Bronchial epithelial cell (primary cell): ENCODE data around the gene SRCIN1. TPM values are rescaled to one million over a fixed set of nuclear protein-coding genes. Genes with fewer than 3 reads are reported as not detected.
"Not testable (repeated sequence)": the region's sequence is repeated elsewhere in the genome, so short reads cannot be mapped to it uniquely, and the experiment has no call there.

Source experiments
- DNase-seq: peaks from one replicate; pipeline ENCODE4 v3.0.0-alpha.2; 2010; ENCODE audit warnings: low read depth
- FAIRE-seq: peaks from 2 replicates; lab custom pipeline; 2011; peaks lifted over from hg19 to GRCh38; lab: Jason Lieb, UNC
- H3K27me3 ChIP-seq: 2 replicates; pipeline ENCODE4 v1.5.1; 2011; ENCODE audit warnings: low read length; ENCODE audit not compliant: control insufficient read depth, insufficient read depth
- H3K36me3 ChIP-seq: 2 replicates; pipeline ENCODE4 v1.5.1; 2011; ENCODE audit warnings: low read length; ENCODE audit not compliant: control insufficient read depth, insufficient read depth
- H3K4me3 ChIP-seq: 2 replicates; pipeline ENCODE4 v1.5.1; 2011; ENCODE audit warnings: mild to moderate bottlenecking, low read depth, low read length, control low read depth
- total RNA-seq: library from RNA; depleted of rRNA; stranded (reverse); fragments of >200 nt; gene quantifications from 2 replicates; pipeline ENCODE4 v1.2.1, GENCODE V29; 2014
- TF ChIP-seq, protein P1 (sequence below): IDR thresholded peaks from 2 replicates; pipeline ENCODE4 v1.5.1; 2011; ENCODE audit warnings: mild to moderate bottlenecking, moderate library complexity, low read length, control low read depth, inconsistent platforms; ENCODE audit not compliant: insufficient read depth, severe bottlenecking

Gene SRCIN1
- total RNA-seq, 1 donor from 2014 or later, result under 0.01 TPM

DNA sequence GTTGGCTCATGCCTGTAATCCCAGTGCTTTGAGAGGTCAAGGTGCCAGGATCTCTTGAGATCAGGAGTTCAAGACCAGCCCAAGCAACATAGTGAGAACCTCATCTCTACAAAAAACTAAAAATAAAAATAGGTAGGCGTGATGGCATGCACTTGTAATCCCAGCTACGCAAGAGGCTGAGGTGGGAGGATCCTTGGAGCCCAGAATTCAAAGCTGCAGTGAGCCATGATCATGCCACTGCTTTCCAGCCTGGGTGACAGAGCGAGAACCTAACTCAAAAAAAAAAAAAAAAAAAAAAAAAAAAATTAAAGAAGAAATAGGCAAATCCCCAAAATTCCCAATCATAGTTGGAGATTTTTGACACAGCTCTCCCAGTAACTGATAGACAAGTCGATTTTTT is 32.2 kb upstream of the SRCIN1 start:
- Histone ChIP-seq H3K36me3 (no peaks in the 10 kb centered on the region), H3K4me3 (no peak overlapping the region), H3K27me3 (no peaks in the 10 kb centered on the region)
- no peak for FAIRE-seq
- TF ChIP-seq, protein P1, sequence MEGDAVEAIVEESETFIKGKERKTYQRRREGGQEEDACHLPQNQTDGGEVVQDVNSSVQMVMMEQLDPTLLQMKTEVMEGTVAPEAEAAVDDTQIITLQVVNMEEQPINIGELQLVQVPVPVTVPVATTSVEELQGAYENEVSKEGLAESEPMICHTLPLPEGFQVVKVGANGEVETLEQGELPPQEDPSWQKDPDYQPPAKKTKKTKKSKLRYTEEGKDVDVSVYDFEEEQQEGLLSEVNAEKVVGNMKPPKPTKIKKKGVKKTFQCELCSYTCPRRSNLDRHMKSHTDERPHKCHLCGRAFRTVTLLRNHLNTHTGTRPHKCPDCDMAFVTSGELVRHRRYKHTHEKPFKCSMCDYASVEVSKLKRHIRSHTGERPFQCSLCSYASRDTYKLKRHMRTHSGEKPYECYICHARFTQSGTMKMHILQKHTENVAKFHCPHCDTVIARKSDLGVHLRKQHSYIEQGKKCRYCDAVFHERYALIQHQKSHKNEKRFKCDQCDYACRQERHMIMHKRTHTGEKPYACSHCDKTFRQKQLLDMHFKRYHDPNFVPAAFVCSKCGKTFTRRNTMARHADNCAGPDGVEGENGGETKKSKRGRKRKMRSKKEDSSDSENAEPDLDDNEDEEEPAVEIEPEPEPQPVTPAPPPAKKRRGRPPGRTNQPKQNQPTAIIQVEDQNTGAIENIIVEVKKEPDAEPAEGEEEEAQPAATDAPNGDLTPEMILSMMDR, result no peak
- no peak for DNase-seq

DNA sequence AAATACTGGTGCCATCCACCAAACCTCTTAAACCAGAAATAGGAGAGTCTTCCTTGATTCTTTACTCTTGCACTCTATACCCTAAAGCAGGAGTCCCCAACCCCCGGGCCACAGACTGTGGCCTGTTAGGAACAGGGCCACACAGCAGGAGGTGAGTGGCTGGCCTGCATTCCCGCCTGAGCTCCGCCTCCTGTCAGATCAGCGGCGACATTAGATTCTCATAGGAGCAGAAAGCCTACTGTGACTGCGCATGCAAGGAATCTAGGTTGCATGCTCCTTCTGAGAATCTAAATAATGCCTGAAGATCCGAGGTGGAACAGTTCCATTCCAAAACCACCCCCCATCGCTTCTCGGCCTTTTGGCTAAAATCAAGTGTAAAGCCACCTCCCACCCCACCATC is 30.3 kb upstream of the SRCIN1 start:
- FAIRE-seq, result no peak
- no peak overlapping the region for H3K4me3 ChIP-seq
- no peaks in the 10 kb centered on the region for H3K36me3 ChIP-seq
- DNase-seq, result no peak
- TF ChIP-seq, protein P1, result no peak
- no peaks in the 10 kb centered on the region for H3K27me3 ChIP-seq

DNA sequence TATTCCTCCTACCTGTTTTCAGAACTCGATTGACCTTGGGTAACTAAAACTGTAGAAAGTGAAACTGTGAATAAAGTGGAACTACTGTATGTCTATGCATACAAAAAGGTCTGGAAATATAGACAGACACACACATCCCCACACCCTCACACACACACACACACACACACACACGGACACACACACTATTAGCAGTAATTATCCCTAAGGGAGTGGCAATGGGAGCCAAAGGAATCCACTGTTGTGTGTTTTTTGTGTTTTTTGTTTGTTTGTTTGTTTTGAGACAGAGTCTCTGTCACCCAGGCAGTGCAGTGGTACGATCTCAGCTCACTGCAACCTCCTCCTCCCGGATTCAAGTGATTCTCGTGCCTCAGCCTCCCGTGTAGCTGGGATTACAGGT is 26.6 kb upstream of the SRCIN1 start:
- Histone ChIP-seq H3K36me3 (no peaks in the 10 kb centered on the region), H3K27me3 (no peaks in the 10 kb centered on the region), H3K4me3 (no peak overlapping the region)
- DNase-seq (no peak), FAIRE-seq (no peak)
- TF ChIP-seq, protein P1, result no peak

DNA sequence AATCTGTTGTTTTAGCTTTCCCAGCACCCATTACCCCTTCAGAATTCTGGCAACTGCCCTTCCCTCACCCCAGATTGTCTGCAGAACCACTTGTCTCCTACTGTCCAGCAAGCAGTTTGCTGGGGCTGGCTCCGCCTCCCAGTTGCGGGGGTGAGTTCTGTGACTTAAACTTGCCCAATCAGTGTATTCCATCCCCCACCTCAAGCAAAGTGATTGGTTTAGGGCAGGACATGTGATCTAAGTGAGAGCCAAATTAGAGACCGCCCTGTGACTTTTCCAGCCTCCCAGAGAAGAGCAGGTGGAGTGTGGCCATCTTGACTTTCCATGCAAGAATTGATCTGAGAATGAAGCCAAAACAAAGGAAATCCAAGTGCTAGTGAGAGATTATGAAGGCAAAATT is 22.7 kb upstream of the SRCIN1 start:
- Histone ChIP-seq H3K4me3 (no peak overlapping the region), H3K27me3 (no peaks in the 10 kb centered on the region), H3K36me3 (no peaks in the 10 kb centered on the region)
- FAIRE-seq, result no peak
- DNase-seq, result no peak
- TF ChIP-seq, protein P1, result no peak

DNA sequence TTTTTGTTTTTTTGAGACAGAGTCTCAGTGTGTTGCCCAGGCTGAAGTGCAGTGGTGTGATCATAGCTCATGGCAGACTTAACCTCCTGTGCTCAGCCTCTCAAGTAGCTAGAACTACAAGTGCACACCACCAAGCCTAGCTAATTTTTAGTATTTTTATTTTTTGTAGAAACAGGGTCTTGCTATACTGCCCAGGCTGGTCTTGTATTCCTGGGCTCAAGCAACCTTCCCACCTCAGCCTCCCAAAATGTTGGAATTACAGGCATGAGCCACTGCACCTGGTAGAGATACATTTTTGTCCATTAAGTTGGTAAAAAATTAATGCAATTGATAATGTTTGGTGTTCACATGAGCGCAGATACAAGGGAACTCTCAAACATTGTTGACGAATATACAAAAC is 22.2 kb upstream of the SRCIN1 start:
- no peak for FAIRE-seq
- H3K36me3 ChIP-seq, result no peaks in the 10 kb centered on the region
- no peaks in the 10 kb centered on the region for H3K27me3 ChIP-seq
- H3K4me3 ChIP-seq, result no peak overlapping the region
- TF ChIP-seq, protein P1, result no peak
- DNase-seq, result no peak

DNA sequence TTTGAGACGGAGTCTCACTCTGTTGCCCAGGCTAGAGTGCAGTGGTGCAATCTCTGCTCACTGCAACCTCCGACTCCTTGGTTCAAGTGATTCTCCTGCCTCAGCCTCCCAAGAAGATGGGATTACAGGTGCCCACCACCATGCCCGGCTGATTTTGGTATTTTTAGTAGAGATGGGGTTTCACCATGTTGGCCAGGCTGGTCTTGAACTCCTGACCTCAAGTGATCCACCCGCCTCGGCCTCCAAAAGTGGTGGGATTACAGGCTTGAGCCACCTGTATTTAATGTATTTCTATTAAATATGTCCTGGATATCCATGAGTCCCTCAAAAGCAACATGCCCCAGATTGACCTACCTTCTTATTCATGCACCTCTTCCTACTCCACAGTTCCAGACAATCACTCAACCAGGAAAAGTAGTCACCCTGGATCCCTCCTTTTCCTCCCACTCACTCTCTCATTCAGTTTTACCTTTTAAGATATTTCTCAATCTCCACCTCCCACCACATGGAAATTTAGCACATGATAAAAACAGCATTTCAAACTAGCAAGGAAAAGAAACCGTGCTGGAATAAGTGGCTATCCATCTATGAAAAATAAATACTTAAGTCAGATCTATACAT is 21.0 kb upstream of the SRCIN1 start:
- not testable (repeated sequence) for H3K4me3 ChIP-seq, H3K27me3 ChIP-seq, H3K36me3 ChIP-seq, FAIRE-seq
- peak; percentile 15 for DNase-seq
